Gastroesophageal sphincter (tissue), 2 donors: Measurements from ENCODE around the gene OTOGL.

Experiments
- EP300 ChIP-seq: sonication (generic); formaldehyde crosslinking; IDR thresholded peaks from one replicate; pipeline ENCODE4 v1.6.1; 2017; ENCODE audit warnings: antibody characterized with exemption, mild to moderate bottlenecking
- POLR2AphosphoS5 ChIP-seq: sonication (generic); formaldehyde crosslinking; IDR thresholded peaks from one replicate; pipeline ENCODE4 v1.6.1; 2017; ENCODE audit warnings: antibody characterized with exemption

GRCh38 chr12:80201908-80202307 lies 102.6 kb downstream of the OTOGL start:
- TF ChIP-seq POLR2AphosphoS5: no peak
- no peak for TF ChIP-seq EP300
